Activated CD4-positive, CD25-positive, alpha-beta regulatory T cell treated with anti-CD3 and anti-CD28 coated beads, Interleukin-2, amount 50 U/mL, for 72 hours (primary cell): ENCODE results near the gene ENTHD1.

Experiments used
- DNase-seq: peaks from one replicate; pipeline ENCODE4 v3.0.0; 2021

The ENTHD1 gene

DNA sequence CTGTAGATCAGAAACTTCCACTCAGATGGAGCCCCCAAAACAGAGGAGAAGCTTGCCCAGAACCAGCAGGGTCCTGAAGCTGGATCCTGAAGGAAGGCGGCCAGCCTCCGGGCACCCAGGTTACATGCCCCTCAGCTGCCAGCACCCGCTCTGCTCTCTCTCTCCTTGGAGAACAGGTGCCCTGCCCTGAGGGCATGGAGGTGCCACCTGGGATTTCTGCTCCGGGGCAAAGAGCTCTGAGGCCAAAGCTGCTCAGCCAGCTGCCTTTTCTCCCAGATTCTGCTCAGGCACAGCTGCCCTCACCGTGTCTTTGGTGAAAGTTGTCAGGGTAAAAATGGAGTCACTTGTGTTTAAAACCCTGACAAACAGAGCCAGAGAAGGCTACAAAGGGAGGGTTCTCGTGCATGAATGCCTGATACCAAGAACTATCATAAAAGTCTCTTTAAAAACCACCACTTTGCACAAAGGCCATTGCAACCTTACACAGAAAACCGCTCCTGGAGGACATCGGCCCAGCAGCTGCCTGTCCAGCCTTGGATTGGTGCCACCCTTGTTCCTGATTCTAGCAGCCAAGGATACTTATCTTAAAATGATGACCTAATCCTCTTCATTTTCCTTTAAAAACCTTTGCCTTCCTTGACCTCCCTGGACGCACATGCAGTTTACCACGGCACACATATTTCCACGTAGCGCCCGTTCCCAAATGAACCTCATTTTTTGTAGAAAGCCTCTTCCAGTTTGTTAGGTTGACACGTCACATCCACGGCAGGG is 183.0 kb downstream of the ENTHD1 start:
- DNase-seq: no peak

DNA sequence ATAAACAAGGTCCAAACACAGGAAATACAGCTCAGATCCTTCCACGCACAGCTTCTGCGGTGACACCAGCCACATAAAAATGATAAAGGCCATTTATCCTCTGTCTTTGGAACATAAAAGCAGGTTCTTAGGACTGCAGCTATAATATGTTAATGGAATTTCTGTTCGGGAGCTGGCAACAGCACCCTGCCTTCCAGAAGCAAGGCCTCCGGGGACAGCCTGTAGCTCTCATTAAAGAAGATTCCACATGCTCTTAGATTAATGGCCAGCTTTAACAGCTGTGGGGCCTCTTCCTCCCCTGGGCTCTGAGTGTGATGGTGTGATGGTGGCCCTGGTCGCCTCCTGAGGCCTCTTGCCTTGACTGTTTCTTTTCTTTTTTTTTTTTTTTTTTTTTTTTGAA is 185.7 kb downstream of the ENTHD1 start:
- DNase-seq: no peak

DNA sequence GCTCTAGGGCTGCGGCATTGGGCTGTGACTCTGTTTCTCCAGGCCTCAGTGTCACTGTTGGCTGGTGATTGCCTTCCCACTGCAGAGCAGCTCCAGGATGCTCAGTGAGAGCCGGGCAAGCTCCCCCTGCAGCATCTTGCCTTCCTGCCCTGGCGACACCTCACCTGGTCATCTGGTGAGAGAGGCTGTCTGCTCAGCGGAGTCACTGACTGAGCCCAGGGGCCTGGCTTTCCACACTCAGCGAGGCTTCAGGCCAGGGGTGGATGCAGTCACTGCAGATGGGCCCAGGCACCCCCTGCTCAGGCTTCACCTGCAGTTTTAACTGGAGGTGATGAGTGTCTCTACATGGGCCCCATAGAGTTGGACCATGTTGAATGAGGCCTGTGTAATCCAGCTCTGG is 186.2 kb downstream of the ENTHD1 start:
- no peak for DNase-seq

GRCh38 chr22:39706376-39707140 is 187.0 kb downstream of the ENTHD1 start:
- DNase-seq: no peak

- no peak for DNase-seq
Measured at GRCh38 chr22:39705386-39705785, 188.2 kb downstream of the ENTHD1 start.

DNA sequence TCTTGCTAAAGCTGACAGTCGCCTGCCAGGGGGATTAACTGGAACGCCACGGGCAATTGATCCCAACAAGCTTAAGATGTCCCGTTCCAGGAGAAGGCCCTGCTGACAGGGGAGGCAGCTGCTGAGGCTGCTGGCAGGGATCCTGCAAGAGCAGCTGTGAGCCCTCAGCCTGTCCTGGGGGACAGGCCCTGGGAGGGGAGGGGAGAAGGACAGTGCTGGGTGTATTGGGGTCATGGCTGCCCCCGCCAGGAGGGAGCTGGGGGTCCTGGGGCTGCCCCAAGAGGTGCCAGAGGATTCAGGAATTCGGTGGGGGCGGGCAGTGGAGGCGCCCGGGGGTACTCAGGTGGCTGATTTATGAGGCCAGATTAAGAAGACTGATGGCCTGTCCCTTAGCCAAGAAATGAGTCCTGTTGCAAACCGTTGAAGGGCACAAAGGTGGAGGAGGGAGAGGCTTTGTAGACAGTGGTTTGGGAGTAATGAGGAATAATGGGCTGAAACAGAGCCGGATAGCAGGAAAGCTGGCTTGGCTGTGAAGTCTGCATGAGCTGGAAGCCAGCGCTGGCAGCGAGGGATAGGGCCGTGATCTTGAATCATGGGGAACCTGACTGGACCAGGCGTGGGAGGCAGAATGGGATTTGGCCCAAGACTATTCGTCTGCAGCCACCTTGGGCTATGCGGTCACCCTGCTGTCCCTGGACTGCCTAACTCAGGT is 189.5 kb downstream of the ENTHD1 start:
- DNase-seq: no peak

GRCh38 chr22:39703091-39703490 is 190.5 kb downstream of the ENTHD1 start:
- DNase-seq: no peak

DNA sequence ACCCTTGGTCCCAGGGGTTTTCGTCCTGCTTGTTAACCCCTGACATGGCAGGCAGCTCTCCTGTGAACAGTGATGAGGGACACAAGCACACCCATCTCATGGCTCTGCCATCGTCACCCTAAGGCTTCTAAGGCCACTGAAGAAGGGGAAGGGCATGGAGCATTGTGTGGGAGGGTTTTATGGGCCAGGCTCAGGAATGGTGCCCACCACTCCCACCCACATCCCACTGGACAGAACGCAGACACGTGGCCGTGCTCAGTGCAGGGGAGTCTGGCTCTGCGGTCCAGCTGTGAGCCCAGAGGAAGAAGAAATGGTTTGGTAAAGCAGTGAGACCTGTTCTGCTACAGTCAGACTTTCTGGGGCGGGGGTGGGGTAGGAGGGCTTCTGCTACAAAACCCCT is 193.0 kb downstream of the ENTHD1 start:
- no peak for DNase-seq

GRCh38 chr22:39699631-39700360 is 193.8 kb downstream of the ENTHD1 start:
- no peak for DNase-seq

GRCh38 chr22:39697790-39698430 is 195.7 kb downstream of the ENTHD1 start:
- DNase-seq: no peak

DNA sequence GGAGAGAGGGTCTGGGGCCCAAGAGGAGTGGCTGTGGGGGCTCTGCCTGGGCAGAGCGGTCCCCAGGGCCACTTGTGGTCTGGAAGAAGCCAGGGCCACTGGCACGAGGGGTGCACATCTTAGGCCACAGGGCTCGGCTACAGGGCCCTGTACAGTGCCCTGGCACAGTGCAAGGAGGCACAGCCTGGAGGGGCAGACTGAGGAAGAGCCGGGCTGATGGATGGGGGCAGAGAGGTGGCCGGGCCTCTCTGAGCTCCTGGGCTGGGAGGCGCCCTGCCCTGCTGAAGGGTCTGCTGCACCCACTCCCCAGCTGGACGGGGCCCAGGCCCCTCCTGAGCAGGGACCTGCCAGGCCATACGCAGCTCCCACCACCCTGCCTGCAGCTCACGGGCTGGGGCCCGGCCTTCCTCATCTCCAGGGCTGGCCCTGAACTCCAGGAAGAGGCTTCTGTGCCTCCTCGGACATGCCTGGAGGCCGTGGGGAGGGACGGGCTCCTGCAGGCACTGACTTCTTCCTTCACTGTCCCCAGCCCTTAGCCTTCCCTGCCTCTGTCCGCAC is 199.5 kb downstream of the ENTHD1 start:
- no peak for DNase-seq
